MCF 10A (cell line): Measurements from ENCODE around the gene DCAF6. TPM values are rescaled to one million over a fixed set of nuclear protein-coding genes. Genes with fewer than 3 reads are reported as not detected.

Source experiments
- BruUV-seq: library from RNA; stranded (reverse); fragments of 400-500 nt; replicated peaks from 2 replicates; lab custom pipeline; 2021; lab: Mats Ljungman, UMichigan
- CTCF ChIA-PET: fragments of 300-600 bp; sonication (Branson Sonifier 250); formaldehyde crosslinking; extraction: SDS; loops from one replicate; lab custom pipeline; 2021; ENCODE audit warnings: antibody characterized with exemption, inconsistent platforms; lab: Yijun Ruan, JAX
- POLR2A ChIA-PET: fragments of 300-600, 350-650 bp; sonication (Branson Sonifier 250); formaldehyde crosslinking; extraction: SDS; loops from one replicate; lab custom pipeline; 2020; ENCODE audit warnings: antibody characterized with exemption, inconsistent platforms; lab: Yijun Ruan, JAX
- DNase-seq: peaks from one replicate; pipeline ENCODE4 v3.0.0-alpha.2; 2018; ENCODE audit not compliant: unreplicated experiment
- H3K27ac Mint-ChIP-seq: one replicate; pipeline ENCODE4 v1.8.0; 2022; ENCODE audit warnings: mild to moderate bottlenecking, low read depth, mixed read lengths; ENCODE audit not compliant: unreplicated experiment
- H3K27me3 Mint-ChIP-seq: one replicate; pipeline ENCODE4 v1.8.0; 2022; ENCODE audit warnings: mixed read lengths; ENCODE audit not compliant: insufficient read depth, unreplicated experiment
- H3K36me3 Mint-ChIP-seq: one replicate; pipeline ENCODE4 v1.8.0; 2022; ENCODE audit warnings: mild to moderate bottlenecking, moderate library complexity, mixed read lengths; ENCODE audit not compliant: insufficient read depth, unreplicated experiment
- H3K4me1 Mint-ChIP-seq: one replicate; pipeline ENCODE4 v1.8.0; 2022; ENCODE audit warnings: mixed read lengths; ENCODE audit not compliant: insufficient read depth, unreplicated experiment
- H3K4me3 Mint-ChIP-seq: one replicate; pipeline ENCODE4 v1.8.0; 2022; ENCODE audit warnings: mild to moderate bottlenecking, moderate library complexity, mixed read lengths; ENCODE audit not compliant: unreplicated experiment
- H3K9me3 Mint-ChIP-seq: one replicate; pipeline ENCODE4 v1.8.0; 2022; ENCODE audit warnings: mixed read lengths; ENCODE audit not compliant: unreplicated experiment
- intact Hi-C: fragments of 100-400 bp; cut with micrococcal nuclease; formaldehyde crosslinking; loops from 2 replicates; pipeline ENCODE4 v1.14.1; 2022
- total RNA-seq: library from RNA; stranded (reverse); gene quantifications from 2 replicates; pipeline ENCODE4 v1.2.3, GENCODE V29; 2022
- TF ChIP-seq, protein P1 (sequence below): fragments of 200-600 bp; IDR thresholded peaks from one replicate; pipeline ENCODE4 v1.8.0; 2022; ENCODE audit warnings: antibody characterized with exemption, mild to moderate bottlenecking; ENCODE audit not compliant: unreplicated experiment

The DCAF6 gene
- total RNA-seq, 1 experiment from 2014 or later = 57.2 TPM

- BruUV-seq = no TSS peak
- ChIA-PET CTCF (interaction anchor here (0.6 to 6.5 kb wide), 38 partner anchors 9 to 1471 kb away, joined by 3 to 116 read pairs (median 4); no protein-coding TSS in a partner anchor), POLR2A (interaction anchor here (0.6 kb wide), 1 partner anchor 239 kb away, joined by 3 read pairs; no protein-coding TSS in a partner anchor)
- Mint-ChIP-seq H3K9me3 (no peaks in the 10 kb centered on the region), H3K4me3 (no peak overlapping the region), H3K4me1 (peaks cover 18% of the 10 kb centered on the region), H3K36me3 (peaks cover 22% of the 10 kb centered on the region), H3K27ac (no peak overlapping the region), H3K27me3 (no peaks in the 10 kb centered on the region)
- TF ChIP-seq, protein P1, sequence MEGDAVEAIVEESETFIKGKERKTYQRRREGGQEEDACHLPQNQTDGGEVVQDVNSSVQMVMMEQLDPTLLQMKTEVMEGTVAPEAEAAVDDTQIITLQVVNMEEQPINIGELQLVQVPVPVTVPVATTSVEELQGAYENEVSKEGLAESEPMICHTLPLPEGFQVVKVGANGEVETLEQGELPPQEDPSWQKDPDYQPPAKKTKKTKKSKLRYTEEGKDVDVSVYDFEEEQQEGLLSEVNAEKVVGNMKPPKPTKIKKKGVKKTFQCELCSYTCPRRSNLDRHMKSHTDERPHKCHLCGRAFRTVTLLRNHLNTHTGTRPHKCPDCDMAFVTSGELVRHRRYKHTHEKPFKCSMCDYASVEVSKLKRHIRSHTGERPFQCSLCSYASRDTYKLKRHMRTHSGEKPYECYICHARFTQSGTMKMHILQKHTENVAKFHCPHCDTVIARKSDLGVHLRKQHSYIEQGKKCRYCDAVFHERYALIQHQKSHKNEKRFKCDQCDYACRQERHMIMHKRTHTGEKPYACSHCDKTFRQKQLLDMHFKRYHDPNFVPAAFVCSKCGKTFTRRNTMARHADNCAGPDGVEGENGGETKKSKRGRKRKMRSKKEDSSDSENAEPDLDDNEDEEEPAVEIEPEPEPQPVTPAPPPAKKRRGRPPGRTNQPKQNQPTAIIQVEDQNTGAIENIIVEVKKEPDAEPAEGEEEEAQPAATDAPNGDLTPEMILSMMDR = no peak
- no peak for DNase-seq
- intact Hi-C loops = loop anchor here (2.0 kb wide), 2 partner anchors 59 to 237 kb away; no protein-coding TSS in a partner anchor
These were observed 149.0 kb downstream of the DCAF6 start for GRCh38 chr1:168085401-168085872.

- ChIA-PET POLR2A (no interaction called here), CTCF (interaction anchor here (1.3 to 6.5 kb wide), 9 partner anchors 15 to 60 kb away, joined by 3 to 64 read pairs (median 6); no protein-coding TSS in a partner anchor)
- Mint-ChIP-seq H3K27me3 (no peaks in the 10 kb centered on the region), H3K4me1 (peaks cover 12% of the 10 kb centered on the region), H3K27ac (peak overlapping the region; percentile 8), H3K36me3 (peaks cover 16% of the 10 kb centered on the region), H3K4me3 (no peak overlapping the region), H3K9me3 (no peaks in the 10 kb centered on the region)
- intact Hi-C loops = no loop called here
- DNase-seq = no peak
- TF ChIP-seq, protein P1 = no peak
- BruUV-seq = no TSS peak
These were observed 150.0 kb downstream of the DCAF6 start for GRCh38 chr1:168086438-168086837.

GRCh38 chr1:168087696-168088095, 151.2 kb downstream of the DCAF6 start:
- TF ChIP-seq, protein P1 = no peak
- intact Hi-C loops = no loop called here
- CTCF ChIA-PET = interaction anchor here (0.6 to 6.5 kb wide), 7 partner anchors 14 to 341 kb away, joined by 3 to 64 read pairs (median 3); no protein-coding TSS in a partner anchor
- POLR2A ChIA-PET = interaction anchor here (0.6 to 1.1 kb wide), 4 partner anchors 12 to 1358 kb away, joined by 3 read pairs; no protein-coding TSS in a partner anchor
- Mint-ChIP-seq H3K27me3 (no peaks in the 10 kb centered on the region), H3K27ac (no peak overlapping the region), H3K4me3 (no peak overlapping the region), H3K4me1 (no peaks in the 10 kb centered on the region), H3K36me3 (peaks cover 13% of the 10 kb centered on the region), H3K9me3 (no peaks in the 10 kb centered on the region)
- DNase-seq = no peak
- BruUV-seq = no TSS peak

GRCh38 chr1:168088511-168089325, 152.2 kb downstream of the DCAF6 start:
- ChIA-PET POLR2A (interaction anchor here (0.6 to 1.1 kb wide), 4 partner anchors 15 to 1357 kb away, joined by 3 read pairs; no protein-coding TSS in a partner anchor), CTCF (interaction anchor here (0.6 to 6.3 kb wide), 7 partner anchors 13 to 374 kb away, joined by 3 to 63 read pairs (median 4); no protein-coding TSS in a partner anchor)
- no peak overlapping the region for H3K4me3 Mint-ChIP-seq
- no peaks in the 10 kb centered on the region for H3K4me1 Mint-ChIP-seq
- no peaks in the 10 kb centered on the region for H3K9me3 Mint-ChIP-seq
- DNase-seq = no peak
- H3K27me3 Mint-ChIP-seq = no peaks in the 10 kb centered on the region
- intact Hi-C loops = no loop called here
- H3K36me3 Mint-ChIP-seq = peaks cover 13% of the 10 kb centered on the region
- TF ChIP-seq, protein P1 = no peak
- no TSS peak for BruUV-seq
- H3K27ac Mint-ChIP-seq = no peak overlapping the region
